OCI-LY7 (cell line): Measurements from ENCODE around the gene CASKIN1. TPM values are rescaled to one million over a fixed set of nuclear protein-coding genes. Genes with fewer than 3 reads are reported as not detected.

Experiments used
- BruUV-seq: library from RNA; stranded (reverse); fragments of 400-500 nt; replicated peaks from 2 replicates; lab custom pipeline; 2021; lab: Mats Ljungman, UMichigan
- CTCF ChIA-PET: fragments of 300-600 bp; sonication (Branson Sonifier 250); formaldehyde crosslinking; loops from one replicate; lab custom pipeline; 2022; ENCODE audit warnings: antibody characterized with exemption; ENCODE audit not compliant: unreplicated experiment; lab: Charles Lee
- POLR2A ChIA-PET: fragments of 300-600 bp; sonication (Branson Sonifier 250); formaldehyde crosslinking; loops from one replicate; lab custom pipeline; 2022; ENCODE audit warnings: antibody characterized with exemption; lab: Charles Lee
- DNase-seq: peaks from one replicate; pipeline ENCODE4 v3.0.0-alpha.2; 2015; ENCODE audit warnings: low spot score
- H2AFZ ChIP-seq: fragments of 200-600 bp; sonication (generic), shearing (Covaris generic); 2 replicates; pipeline ENCODE4 v1.6.1; 2014; ENCODE audit warnings: mild to moderate bottlenecking, antibody characterized with exemption, low read length, moderate library complexity
- H3K27ac ChIP-seq: fragments of 200-600 bp; sonication (generic); 2 replicates; pipeline ENCODE4 v1.5.1; 2014; ENCODE audit warnings: mixed run types, low read depth, mild to moderate bottlenecking, moderate library complexity, low read length, inconsistent platforms; ENCODE audit not compliant: poor library complexity, severe bottlenecking
- H3K36me3 ChIP-seq: fragments of 200-600 bp; sonication (generic); 2 replicates; pipeline ENCODE4 v1.6.1; 2014; ENCODE audit warnings: mild to moderate bottlenecking, antibody characterized with exemption, low read length, moderate library complexity, mixed read lengths; ENCODE audit not compliant: insufficient read depth
- H3K4me1 ChIP-seq: fragments of 200-600 bp; sonication (generic); 2 replicates; pipeline ENCODE4 v1.5.1; 2014; ENCODE audit warnings: mild to moderate bottlenecking, low read length; ENCODE audit not compliant: insufficient read depth, poor library complexity, severe bottlenecking
- H3K4me2 ChIP-seq: fragments of 200-600 bp; sonication (generic); 2 replicates; pipeline ENCODE4 v1.6.1; 2014; ENCODE audit warnings: mild to moderate bottlenecking, low read length
- H3K4me3 ChIP-seq: fragments of 200-600 bp; sonication (generic); 2 replicates; pipeline ENCODE4 v1.5.1; 2014; ENCODE audit warnings: mild to moderate bottlenecking, low read depth, low read length; ENCODE audit not compliant: poor library complexity, severe bottlenecking
- H3K79me2 ChIP-seq: fragments of 200-600 bp; sonication (generic); 2 replicates; pipeline ENCODE4 v1.6.1; 2016; ENCODE audit warnings: low read depth, mild to moderate bottlenecking, low read length, moderate library complexity, mixed read lengths; ENCODE audit not compliant: insufficient read depth
- H3K9me2 ChIP-seq: fragments of 200-600 bp; sonication (generic); 2 replicates; pipeline ENCODE4 v1.6.1; 2016; ENCODE audit warnings: mild to moderate bottlenecking, low read length, mixed read lengths; ENCODE audit not compliant: insufficient read depth
- H3K9me3 ChIP-seq: fragments of 200-600 bp; sonication (generic); 2 replicates; pipeline ENCODE4 v1.6.1; 2014; ENCODE audit warnings: mild to moderate bottlenecking, mixed run types, low read length, mixed read lengths
- H4K20me1 ChIP-seq: fragments of 200-600 bp; sonication (generic); 2 replicates; pipeline ENCODE4 v1.6.1; 2014; ENCODE audit warnings: mild to moderate bottlenecking, antibody characterized with exemption, low read length, moderate library complexity, mixed read lengths; ENCODE audit not compliant: insufficient read depth
- CTCF ChIP-seq: fragments of 200-600 bp; sonication (generic); conservative IDR thresholded peaks from 2 replicates; pipeline ENCODE4 v1.5.1; 2014; ENCODE audit warnings: mild to moderate bottlenecking, antibody characterized with exemption, low read length, moderate library complexity, mixed read lengths
- EZH2phosphoT487 ChIP-seq: fragments of 200-600 bp; sonication (generic); IDR thresholded peaks from 2 replicates; pipeline ENCODE4 v1.6.1; 2018; ENCODE audit warnings: low read depth, borderline replicate concordance, mild to moderate bottlenecking, mixed run types, antibody characterized with exemption, low read length, moderate library complexity, mixed read lengths
- intact Hi-C: fragments of 100-400 bp; cut with micrococcal nuclease; formaldehyde crosslinking; loops from one replicate; pipeline ENCODE4 v1.10.0; 2022; ENCODE audit not compliant: unreplicated experiment
- total RNA-seq, 2 experiments: library from RNA; depleted of rRNA in 1 of 2; stranded (reverse); fragments of >200 nt in 1 of 2; shearing (Covaris generic) in 1 of 2; gene quantifications; 2 replicates each; pipeline ENCODE4 v1.2.3, GENCODE V29; 2014 to 2022

CASKIN1 gene
- total RNA-seq, 2 experiments from 2014 or later, result 0.06 to 0.09 TPM

- CTCF ChIA-PET, result interaction anchor here (0.6 kb wide), 1 partner anchor 221 kb away, joined by 6 read pairs; no protein-coding TSS in a partner anchor
- BruUV-seq, result no TSS peak
- TF ChIP-seq CTCF (no peak), EZH2phosphoT487 (no peak)
- Histone ChIP-seq H3K9me3 (0 out of 2 replicates have a peak, but pooled peaks cover 8% of the 10 kb centered on the region), H3K4me1 (no peaks in the 10 kb centered on the region), H3K4me2 (no peak overlapping the region), H3K79me2 (peaks cover 4% of the 10 kb centered on the region; the same call in 1 of the 2 replicates), H2AFZ (no peak overlapping the region), H3K4me3 (no peak overlapping the region), H3K36me3 (peaks cover 65% of the 10 kb centered on the region), H3K27ac (no peak overlapping the region), H4K20me1 (no peaks in the 10 kb centered on the region), H3K9me2 (no peaks in the 10 kb centered on the region)
- no peak for DNase-seq
- POLR2A ChIA-PET, result no interaction called here
- intact Hi-C loops, result no loop called here
These were observed 29.9 kb downstream of the CASKIN1 start for GRCh38 chr16:2166263-2167067.

- TF ChIP-seq EZH2phosphoT487 (no peak), CTCF (no peak)
- BruUV-seq, result no TSS peak
- peaks cover 68% of the 10 kb centered on the region for H3K36me3 ChIP-seq
- ChIA-PET CTCF (no interaction called here), POLR2A (no interaction called here)
- no peak overlapping the region for H3K4me2 ChIP-seq
- H4K20me1 ChIP-seq, result no peaks in the 10 kb centered on the region
- no peaks in the 10 kb centered on the region for H3K4me1 ChIP-seq
- H3K4me3 ChIP-seq, result no peak overlapping the region
- peaks cover 4% of the 10 kb centered on the region; the same call in 1 of the 2 replicates for H3K79me2 ChIP-seq
- DNase-seq, result no peak
- 0 out of 2 replicates have a peak, but pooled peaks cover 8% of the 10 kb centered on the region for H3K9me3 ChIP-seq
- no peaks in the 10 kb centered on the region for H3K9me2 ChIP-seq
- intact Hi-C loops, result no loop called here
- no peak overlapping the region for H2AFZ ChIP-seq
- H3K27ac ChIP-seq, result no peak overlapping the region
These were observed 30.5 kb downstream of the CASKIN1 start for GRCh38 chr16:2165861-2166260.
